Activated CD8-positive, alpha-beta memory T cell treated with anti-CD3 and anti-CD28 coated beads, Interleukin-2, amount 10 ng/mL, durations not matched to agents 7 days and 5 days (primary cell): Measurements from ENCODE around the gene SLC25A43. TPM values are rescaled to one million over a fixed set of nuclear protein-coding genes. Genes with fewer than 3 reads are reported as not detected.

Experiments
- ATAC-seq: fragments of 150-1000 bp; cut with Tn5 transposase; one replicate; pipeline ENCODE4 v1.10.0; 2021; ENCODE audit warnings: moderate library complexity
- CTCF ChIA-PET: fragments of 350-600 bp; sonication (Branson Sonifier 250); formaldehyde crosslinking; loops from one replicate; lab custom pipeline; 2021; ENCODE audit warnings: antibody characterized with exemption; lab: Charles Lee
- DNase-seq: peaks from one replicate; pipeline ENCODE4 v3.0.0-alpha.2; 2020
- H3K27ac Mint-ChIP-seq: one replicate; pipeline ENCODE4 v1.8.0; 2021; ENCODE audit warnings: mild to moderate bottlenecking, mixed read lengths
- H3K27me3 Mint-ChIP-seq: one replicate; pipeline ENCODE4 v1.8.0; 2021; ENCODE audit warnings: mixed read lengths
- H3K36me3 Mint-ChIP-seq: one replicate; pipeline ENCODE4 v1.8.0; 2021; ENCODE audit warnings: mild to moderate bottlenecking, mixed read lengths
- H3K4me1 Mint-ChIP-seq: one replicate; pipeline ENCODE4 v1.8.0; 2021; ENCODE audit warnings: mixed read lengths
- H3K4me3 Mint-ChIP-seq: one replicate; pipeline ENCODE4 v1.8.0; 2021; ENCODE audit warnings: mild to moderate bottlenecking, moderate library complexity, mixed read lengths
- H3K9me3 Mint-ChIP-seq: one replicate; pipeline ENCODE4 v1.8.0; 2022; ENCODE audit warnings: low read depth, mixed read lengths
- total RNA-seq, 2 experiments: library from RNA; stranded (reverse); gene quantifications; one replicate each; pipeline ENCODE4 v1.2.3, GENCODE V29; 2021

Gene SLC25A43
- total RNA-seq, 2 experiments from 2014 or later = 8.0 to 8.9 TPM

GRCh38 chrX:119501511-119502148, 102.5 kb downstream of the SLC25A43 start:
- Mint-ChIP-seq H3K4me1 (peaks cover 21% of the 10 kb centered on the region), H3K27me3 (no peaks in the 10 kb centered on the region), H3K27ac (no peak overlapping the region), H3K4me3 (no peak overlapping the region), H3K9me3 (no peaks in the 10 kb centered on the region), H3K36me3 (no peaks in the 10 kb centered on the region)
- CTCF ChIA-PET = interaction anchor here (1.3 kb wide), 1 partner anchor 12 kb away, joined by 3 read pairs; no protein-coding TSS in a partner anchor
- no peak for DNase-seq
- no peak for ATAC-seq

- H3K27ac Mint-ChIP-seq = peak overlapping the region; percentile 54
- H3K36me3 Mint-ChIP-seq = no peaks in the 10 kb centered on the region
- H3K4me3 Mint-ChIP-seq = no peak overlapping the region
- CTCF ChIA-PET = interaction anchor here (1.1 to 1.4 kb wide), 3 partner anchors 9 to 14 kb away, joined by 3 to 5 read pairs (median 4); no protein-coding TSS in a partner anchor
- ATAC-seq = peak; percentile 63
- H3K27me3 Mint-ChIP-seq = no peaks in the 10 kb centered on the region
- DNase-seq = no peak
- H3K4me1 Mint-ChIP-seq = peaks cover 13% of the 10 kb centered on the region
- no peaks in the 10 kb centered on the region for H3K9me3 Mint-ChIP-seq
Observed at GRCh38 chrX:119502727-119503483, 103.8 kb downstream of the SLC25A43 start.

GRCh38 chrX:119503484-119503861, 104.3 kb downstream of the SLC25A43 start:
- ATAC-seq = no peak
- Mint-ChIP-seq H3K27me3 (no peaks in the 10 kb centered on the region), H3K9me3 (no peaks in the 10 kb centered on the region), H3K4me3 (no peak overlapping the region), H3K4me1 (peaks cover 13% of the 10 kb centered on the region), H3K36me3 (no peaks in the 10 kb centered on the region), H3K27ac (no peak overlapping the region)
- DNase-seq = no peak
- CTCF ChIA-PET = interaction anchor here (1.1 to 1.4 kb wide), 3 partner anchors 9 to 15 kb away, joined by 3 to 5 read pairs (median 4); no protein-coding TSS in a partner anchor

Other genes with a start within 250 kb of the SLC25A43 start
- 10 to 100 TPM; 26.3 to 32.5 TPM for gene PGRMC1, start 163.1 kb upstream of the SLC25A43 start, total RNA-seq
- gene SLC25A5, start 69.1 kb downstream of the SLC25A43 start, total RNA-seq = 100 to 1,000 TPM; 434 to 517 TPM
- 10 to 100 TPM; 18.5 to 21.4 TPM for gene STEEP1, start 166.1 kb downstream of the SLC25A43 start, total RNA-seq
- gene UBE2A, start 175.2 kb downstream of the SLC25A43 start, total RNA-seq = 10 to 100 TPM; 81.2 to 84.8 TPM
- gene NKRF, start 207.1 kb downstream of the SLC25A43 start, total RNA-seq = 10 to 100 TPM; 16.9 to 22.0 TPM